Epithelial cell of esophagus (primary cell): Measurements from ENCODE around the gene ATG16L1.
A peak's percentile ranks its signal among the peaks of the same experiment; 100 is the strongest.

Experiments used
- DNase-seq: peaks from one replicate; pipeline ENCODE4 v3.0.0; 2010; ENCODE audit warnings: low read depth
- H3K4me3 ChIP-seq: 2 replicates; pipeline ENCODE4 v1.5.1; 2011; ENCODE audit warnings: mild to moderate bottlenecking, low read length, control low read depth
- CTCF ChIP-seq: IDR thresholded peaks from 2 replicates; pipeline ENCODE4 v1.5.1; 2011; ENCODE audit warnings: low read depth, mild to moderate bottlenecking, low read length, control low read depth, inconsistent platforms; ENCODE audit not compliant: insufficient read depth; ENCODE audit errors: missing control alignments

The ATG16L1 gene

GRCh38 chr2:233339427-233339826 lies 88.0 kb downstream of the ATG16L1 start:
- no peak for TF ChIP-seq CTCF

GRCh38 chr2:233341296-233341695 lies 89.8 kb downstream of the ATG16L1 start:
- no peak for DNase-seq
- H3K4me3 ChIP-seq = no peak overlapping the region
- TF ChIP-seq CTCF = no peak

More at GRCh38 chr2:233339427-233339826, 88.0 kb downstream of the ATG16L1 start:
- H3K4me3 ChIP-seq = no peak overlapping the region
- DNase-seq = peak; percentile 24

- TF ChIP-seq CTCF = no peak
- no peak overlapping the region for H3K4me3 ChIP-seq
- no peak for DNase-seq
Measured at GRCh38 chr2:233342301-233342700, 90.8 kb downstream of the ATG16L1 start.

GRCh38 chr2:233343171-233343705 lies 91.8 kb downstream of the ATG16L1 start:
- no peak for DNase-seq
- no peak overlapping the region for H3K4me3 ChIP-seq
- no peak for TF ChIP-seq CTCF
